GM21528 (cell line): Measurements from ENCODE around the gene RBM18.

Experiments
- ATAC-seq: cut with Tn5 transposase; IDR thresholded peaks from one replicate; pipeline ENCODE4 v1.9.1; 2021; ENCODE audit warnings: mild to moderate bottlenecking, moderate library complexity; ENCODE audit not compliant: unreplicated experiment, low FRiP score

RBM18 gene

GRCh38 chr9:122261469-122261881, 3.2 kb downstream of the RBM18 start:
- ATAC-seq, result no peak

- no peak for ATAC-seq
These were observed 5.7 kb downstream of the RBM18 start for GRCh38 chr9:122258886-122259415.

- no peak for ATAC-seq
These were observed 8.4 kb downstream of the RBM18 start for GRCh38 chr9:122256206-122256605.

GRCh38 chr9:122254761-122255160, 9.9 kb downstream of the RBM18 start:
- ATAC-seq, result no peak

- no peak for ATAC-seq
These were observed 11.8 kb downstream of the RBM18 start for GRCh38 chr9:122252796-122253195.

- ATAC-seq, result no peak
These were observed 13.3 kb downstream of the RBM18 start for GRCh38 chr9:122251351-122251750.

- no peak for ATAC-seq
These were observed 16.2 kb downstream of the RBM18 start for GRCh38 chr9:122248448-122248865.

GRCh38 chr9:122246666-122247065, 18.0 kb downstream of the RBM18 start:
- no peak for ATAC-seq

GRCh38 chr9:122244349-122244748, 20.3 kb downstream of the RBM18 start:
- ATAC-seq, result no peak

GRCh38 chr9:122239722-122240121, 24.9 kb downstream of the RBM18 start:
- no peak for ATAC-seq

- ATAC-seq, result no peak
These were observed 28.0 kb downstream of the RBM18 start for GRCh38 chr9:122236681-122237080.

- no peak for ATAC-seq
These were observed 30.5 kb downstream of the RBM18 start for GRCh38 chr9:122234022-122234748.

- no peak for ATAC-seq
These were observed 31.8 kb downstream of the RBM18 start for GRCh38 chr9:122232796-122233306.

- no peak for ATAC-seq
These were observed 35.2 kb downstream of the RBM18 start for GRCh38 chr9:122229485-122229837.

GRCh38 chr9:122228568-122229484, 35.8 kb downstream of the RBM18 start, which contains the start of gene LHX6:
Gene LHX6, minus strand, starts transcription at chr9:122228957. Its CDS starts 217 bp downstream, at chr9:122228740.
- no peak for ATAC-seq

- no peak for ATAC-seq
These were observed 36.5 kb downstream of the RBM18 start for GRCh38 chr9:122228191-122228567.

GRCh38 chr9:122227575-122227900, 37.1 kb downstream of the RBM18 start:
- no peak for ATAC-seq

GRCh38 chr9:122226758-122227574, 37.7 kb downstream of the RBM18 start:
- ATAC-seq, result no peak

GRCh38 chr9:122226142-122226757, 38.4 kb downstream of the RBM18 start:
- ATAC-seq, result no peak
